GM21515 (cell line): ENCODE measurements around the gene ABO.
"Not testable (repeated sequence)": the region's sequence is repeated elsewhere in the genome, so short reads cannot be mapped to it uniquely, and the experiment has no call there.

Source experiments
- ATAC-seq: cut with Tn5 transposase; IDR thresholded peaks from one replicate; pipeline ENCODE4 v1.9.1; 2021; ENCODE audit not compliant: unreplicated experiment

The ABO gene

GRCh38 chr9:133246991-133247390 is 28.0 kb downstream of the ABO start:
- no peak for ATAC-seq

GRCh38 chr9:133246562-133246961 is 28.4 kb downstream of the ABO start:
- no peak for ATAC-seq

- ATAC-seq = no peak
These were observed 32.0 kb downstream of the ABO start for GRCh38 chr9:133242991-133243390.

GRCh38 chr9:133242241-133242640 is 32.8 kb downstream of the ABO start:
- ATAC-seq = no peak

- no peak for ATAC-seq
These were observed 35.4 kb downstream of the ABO start for GRCh38 chr9:133239533-133240090.

GRCh38 chr9:133238851-133239532 is 36.0 kb downstream of the ABO start:
- no peak for ATAC-seq

GRCh38 chr9:133238272-133238850 is 36.6 kb downstream of the ABO start:
- ATAC-seq = no peak

- ATAC-seq = no peak
These were observed 37.8 kb downstream of the ABO start for GRCh38 chr9:133237035-133237731.

GRCh38 chr9:133236291-133237034 is 38.5 kb downstream of the ABO start:
- ATAC-seq = not testable (repeated sequence)

- ATAC-seq = no peak
These were observed 39.3 kb downstream of the ABO start for GRCh38 chr9:133235549-133236222.

- no peak for ATAC-seq
These were observed 40.3 kb downstream of the ABO start for GRCh38 chr9:133234577-133235322.

- no peak for ATAC-seq
These were observed 41.1 kb downstream of the ABO start for GRCh38 chr9:133233681-133234432.

- not testable (repeated sequence) for ATAC-seq
These were observed 43.0 kb downstream of the ABO start for GRCh38 chr9:133231934-133232568.

- ATAC-seq = not testable (repeated sequence)
These were observed 44.5 kb downstream of the ABO start for GRCh38 chr9:133230514-133230913.

GRCh38 chr9:133230093-133230492 is 44.9 kb downstream of the ABO start:
- ATAC-seq = no peak

- not testable (repeated sequence) for ATAC-seq
These were observed 46.4 kb downstream of the ABO start for GRCh38 chr9:133228474-133229193.

GRCh38 chr9:133227996-133228395 is 47.0 kb downstream of the ABO start:
- ATAC-seq = not testable (repeated sequence)

GRCh38 chr9:133227242-133227860 is 47.6 kb downstream of the ABO start:
- ATAC-seq = no peak
